ENCODE results near the gene SIL1. TPM values are rescaled to one million over a fixed set of nuclear protein-coding genes. Genes with fewer than 3 reads are reported as not detected.

SIL1 gene
- total RNA-seq, 1 experiment from 2014 or later, result 10.7 TPM

- DNase-seq (ENCODE audit: low spot score) (no peak), ATAC-seq (no peak)
- TF ChIP-seq ZNF423 (CRISPR knock-in tag; IDR thresholded peaks at IDR 0.05) (no peak), HMGXB4 (CRISPR knock-in tag; IDR thresholded peaks at IDR 0.05) (no peak), ZNF512 (CRISPR knock-in tag; IDR thresholded peaks at IDR 0.05; ENCODE audit: borderline replicate concordance) (no peak), ZNF317 (CRISPR knock-in tag; IDR thresholded peaks at IDR 0.05; ENCODE audit: borderline replicate concordance, low read depth) (no peak), ZNF425 (CRISPR knock-in tag; conservative IDR thresholded peaks at IDR 0.05) (no peak), CBFB (CRISPR knock-in tag; IDR thresholded peaks at IDR 0.05; ENCODE audit: low read depth) (no peak), ERG (CRISPR knock-in tag; IDR thresholded peaks at IDR 0.05) (no peak), GRHL2 (CRISPR knock-in tag; IDR thresholded peaks at IDR 0.05; ENCODE audit: insufficient replicate concordance, severe bottlenecking) (no peak), NR3C1 (CRISPR knock-in tag; conservative IDR thresholded peaks at IDR 0.05; ENCODE audit: low read depth) (no peak), FOXP1 (CRISPR knock-in tag; IDR thresholded peaks at IDR 0.05; ENCODE audit: borderline replicate concordance) (no peak)
- Mint-ChIP-seq H3K4me3 (no peak overlapping the region), H3K27me3 (ENCODE audit: low read depth) (no peaks in the 10 kb centered on the region), H3K27ac (no peak overlapping the region), H3K36me3 (peaks cover 39% of the 10 kb centered on the region), H3K4me1 (no peaks in the 10 kb centered on the region), H3K9me3 (no peaks in the 10 kb centered on the region)
- ChIA-PET POLR2A (no interaction called here), CTCF (interaction anchor here (1.0 to 1.1 kb wide), 2 partner anchors 11 to 135 kb away, joined by 3 read pairs; no protein-coding TSS in a partner anchor)
These were observed 273.0 kb downstream of the SIL1 start for GRCh38 chr5:138925090-138925635.

- ChIA-PET POLR2A (no interaction called here), CTCF (no interaction called here)
- Mint-ChIP-seq H3K4me3 (no peak overlapping the region), H3K27me3 (ENCODE audit: low read depth) (no peaks in the 10 kb centered on the region), H3K4me1 (no peaks in the 10 kb centered on the region), H3K27ac (peak overlapping the region; percentile 52; the same call in 1 of the 2 replicates), H3K36me3 (peaks cover 32% of the 10 kb centered on the region), H3K9me3 (no peaks in the 10 kb centered on the region)
- ATAC-seq, result peak; percentile 32; the same call in 1 of the 2 replicates
- DNase-seq (ENCODE audit: low spot score), result no peak
- no peak for TF ChIP-seq NFYB (CRISPR knock-in tag; conservative IDR thresholded peaks at IDR 0.05; ENCODE audit: low read depth)
- TF ChIP-seq NR2C2 (CRISPR knock-in tag; IDR thresholded peaks at IDR 0.05), result no peak
- no peak for TF ChIP-seq AFF4 (CRISPR knock-in tag; IDR thresholded peaks at IDR 0.05; ENCODE audit: borderline replicate concordance)
- no peak for TF ChIP-seq TEAD1 (CRISPR knock-in tag; IDR thresholded peaks at IDR 0.05)
- no peak for TF ChIP-seq GABPB1 (CRISPR knock-in tag; IDR thresholded peaks at IDR 0.05)
- no peak for TF ChIP-seq E2F4 (CRISPR knock-in tag; IDR thresholded peaks at IDR 0.05; ENCODE audit: borderline replicate concordance, low read depth)
- TF ChIP-seq TP53 (CRISPR knock-in tag; IDR thresholded peaks at IDR 0.05), result no peak
- TF ChIP-seq ETV6 (CRISPR knock-in tag; IDR thresholded peaks at IDR 0.05), result no peak
- TF ChIP-seq FOXP4 (CRISPR knock-in tag; IDR thresholded peaks at IDR 0.05), result no peak
- no peak for TF ChIP-seq ZMAT4 (CRISPR knock-in tag; IDR thresholded peaks at IDR 0.05)
These were observed 275.7 kb downstream of the SIL1 start for GRCh38 chr5:138922494-138922893.

All from WTC11 (cell line).